HG02943 (cell line): ENCODE measurements around the gene SLC52A3.

Source experiments
- ATAC-seq: cut with Tn5 transposase; IDR thresholded peaks from one replicate; pipeline ENCODE4 v1.9.1; 2021; ENCODE audit warnings: mild to moderate bottlenecking, low read depth, moderate library complexity; ENCODE audit not compliant: unreplicated experiment

Gene SLC52A3

DNA sequence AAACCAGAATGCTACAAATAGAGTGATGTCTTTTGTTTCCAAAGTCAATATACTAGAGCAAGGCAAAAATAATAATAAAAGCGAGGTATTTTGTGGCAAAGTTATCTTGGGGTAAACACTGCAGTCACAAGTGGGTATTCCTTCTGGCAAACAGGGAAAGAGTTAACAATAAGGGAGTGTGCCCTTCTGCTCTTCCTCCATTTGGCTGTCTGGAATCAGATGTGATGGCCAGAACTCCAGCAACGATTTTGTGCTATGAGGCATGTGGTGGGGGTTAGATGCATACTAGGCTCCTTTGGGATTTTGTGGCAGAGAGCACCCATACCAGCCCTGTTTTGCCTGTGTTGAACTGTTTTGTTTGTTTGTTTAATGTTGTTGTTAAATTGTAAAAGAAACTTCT, 2.4 kb upstream of the SLC52A3 start:
- ATAC-seq = no peak

DNA sequence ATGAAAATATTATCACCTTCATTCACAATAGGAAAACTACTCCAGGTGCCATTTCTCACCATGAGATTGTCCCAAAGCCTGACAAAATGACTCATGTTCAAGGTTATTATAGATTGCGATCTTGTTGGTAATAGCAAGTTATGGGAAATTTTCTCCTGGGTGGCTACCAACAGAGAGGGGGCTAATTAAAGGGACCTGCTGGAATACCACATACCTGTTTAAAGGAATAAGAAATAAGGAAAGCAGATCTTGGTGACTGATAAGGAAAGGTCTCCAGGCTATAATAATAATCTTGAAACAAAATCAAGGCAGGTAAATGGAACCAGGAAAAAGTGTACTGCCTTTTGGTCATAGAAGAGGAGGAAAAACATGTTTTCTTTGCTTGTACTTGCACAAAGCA, 1.4 kb downstream of the SLC52A3 start:
- ATAC-seq = no peak

DNA sequence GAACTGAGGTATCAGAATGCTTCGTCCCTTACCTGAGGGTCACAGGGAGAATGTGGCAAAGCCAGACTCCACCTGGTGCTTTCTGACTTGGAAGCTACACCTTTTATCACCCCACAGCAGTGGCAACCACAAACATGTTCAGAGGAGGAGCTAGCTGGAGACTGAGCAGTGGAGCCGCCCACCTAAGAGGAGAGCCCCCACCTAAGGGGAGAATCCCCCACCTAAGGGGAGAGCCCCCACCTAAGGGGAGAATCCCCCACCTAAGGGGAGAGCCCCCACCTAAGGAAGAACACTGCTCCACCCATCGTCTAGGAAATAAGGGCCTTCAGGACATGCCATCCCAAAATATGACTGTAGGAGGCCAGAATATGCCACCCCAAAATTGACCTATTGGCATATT, 4.0 kb downstream of the SLC52A3 start:
- no peak for ATAC-seq

DNA sequence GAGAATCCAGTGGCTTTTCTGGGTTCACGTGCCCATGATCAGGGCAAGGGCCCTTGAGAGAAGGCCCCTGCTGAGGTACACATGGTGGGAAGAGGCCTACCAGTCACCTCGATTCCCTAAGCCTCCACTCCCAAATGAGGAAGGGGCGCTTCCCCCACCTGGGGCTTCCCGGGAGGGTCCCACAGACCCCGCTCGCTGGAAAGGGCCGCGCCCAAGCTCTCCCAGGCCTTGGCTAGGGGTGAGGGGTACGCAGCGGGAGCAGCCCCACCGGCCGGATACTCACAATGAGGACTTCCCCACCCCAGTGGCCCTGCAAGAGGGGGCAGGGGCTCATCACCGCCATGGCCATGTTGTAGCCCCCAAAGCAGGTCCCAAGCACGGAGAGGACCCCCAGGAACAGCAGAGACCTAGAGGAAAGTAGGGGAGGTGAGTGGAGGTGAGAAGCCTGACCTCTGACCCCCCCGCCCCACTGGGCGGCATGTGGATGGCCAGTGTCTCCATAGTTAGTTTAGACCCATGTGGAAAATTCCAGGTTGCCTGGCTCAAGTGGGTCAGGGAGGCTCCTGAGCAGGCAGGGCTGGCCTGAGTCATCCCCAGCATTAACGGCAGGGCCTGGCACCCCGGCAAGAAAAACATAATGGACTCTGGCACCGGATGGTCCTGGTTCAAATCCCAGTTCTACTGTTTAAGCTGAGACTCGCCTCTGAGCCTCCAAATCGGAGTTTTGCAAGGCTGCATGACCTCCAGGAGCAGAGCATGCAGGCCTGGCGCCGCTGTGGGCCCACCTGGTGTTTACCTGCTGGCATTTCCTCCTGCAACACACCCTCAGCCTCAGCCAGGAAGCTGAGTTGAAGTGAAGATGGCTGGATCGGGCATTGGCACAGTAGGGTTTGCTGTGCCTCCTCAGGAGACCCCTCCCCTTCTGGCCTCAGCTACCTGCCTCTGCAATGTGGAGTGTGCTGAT, 6.6 kb downstream of the SLC52A3 start:
- ATAC-seq = no peak

DNA sequence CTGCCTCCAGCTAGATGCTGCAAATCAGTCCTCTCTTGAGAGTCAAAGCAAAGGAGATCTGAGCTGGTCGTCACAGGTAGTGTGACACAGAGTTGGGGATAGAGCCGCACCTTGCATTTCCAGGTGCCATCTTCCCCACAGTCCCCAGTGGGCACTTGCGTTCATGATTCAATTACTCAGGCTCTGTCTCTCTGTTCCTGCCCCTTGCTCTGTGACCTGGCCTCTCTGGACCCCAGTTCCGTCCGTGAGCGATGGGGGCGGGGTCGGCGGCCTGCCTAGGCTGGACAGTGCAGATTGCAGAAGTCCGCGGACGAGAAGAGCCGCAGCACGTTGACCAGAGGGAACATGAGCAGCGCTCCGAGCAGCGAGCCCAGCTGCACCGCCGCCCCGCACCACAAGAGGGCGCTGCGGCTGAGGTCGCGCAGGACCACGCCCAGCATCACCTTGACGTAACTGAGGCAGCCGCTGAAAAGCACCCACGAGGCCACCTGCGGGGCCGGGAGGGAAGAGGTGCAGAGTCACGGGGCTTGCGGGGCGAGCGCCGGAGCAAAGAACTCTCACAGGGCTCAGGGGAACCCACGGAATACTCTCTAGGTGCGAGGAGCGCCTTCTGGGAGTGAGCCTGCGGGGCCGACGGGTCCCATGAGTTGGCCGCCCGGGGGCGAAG, 7.4 kb downstream of the SLC52A3 start:
- no peak for ATAC-seq

DNA sequence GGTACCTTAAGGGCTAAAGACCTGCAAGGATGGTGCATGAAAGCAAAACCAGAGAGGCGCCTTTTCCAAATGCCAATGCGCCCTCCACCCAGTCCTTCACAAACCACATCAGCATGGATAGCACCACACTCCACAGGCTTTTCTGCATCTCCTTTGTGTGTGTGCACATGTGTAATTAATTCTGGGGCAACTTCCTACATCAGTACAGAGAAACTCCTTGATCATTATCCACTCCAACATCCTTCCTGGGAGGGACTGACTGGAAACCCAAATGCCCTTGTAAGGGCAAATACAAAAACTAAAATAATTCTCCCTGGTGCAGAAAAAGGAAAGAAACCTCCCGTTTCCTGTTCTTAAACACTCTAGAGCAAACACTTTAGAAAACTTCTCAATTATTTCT, 10.8 kb downstream of the SLC52A3 start:
- no peak for ATAC-seq

DNA sequence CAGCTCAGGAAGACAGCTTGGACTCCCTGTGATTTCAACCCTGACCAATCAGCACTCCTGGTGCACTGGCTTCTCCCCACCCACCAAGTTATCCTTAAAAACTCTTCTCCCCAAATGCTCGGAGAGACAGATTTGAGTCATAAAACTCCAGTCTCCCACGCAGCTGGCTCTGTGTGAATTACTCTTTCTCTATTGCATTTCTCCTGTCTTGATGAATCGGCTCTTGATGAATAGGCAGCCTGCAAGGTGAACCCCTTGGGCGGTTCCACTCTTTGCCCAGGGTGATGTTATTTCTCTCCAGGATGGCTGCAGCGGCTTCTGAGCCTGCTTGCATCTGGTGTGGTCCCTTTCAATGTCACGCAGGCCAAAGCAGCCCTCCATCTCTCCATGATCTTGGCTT, 12.4 kb downstream of the SLC52A3 start:
- ATAC-seq = no peak

DNA sequence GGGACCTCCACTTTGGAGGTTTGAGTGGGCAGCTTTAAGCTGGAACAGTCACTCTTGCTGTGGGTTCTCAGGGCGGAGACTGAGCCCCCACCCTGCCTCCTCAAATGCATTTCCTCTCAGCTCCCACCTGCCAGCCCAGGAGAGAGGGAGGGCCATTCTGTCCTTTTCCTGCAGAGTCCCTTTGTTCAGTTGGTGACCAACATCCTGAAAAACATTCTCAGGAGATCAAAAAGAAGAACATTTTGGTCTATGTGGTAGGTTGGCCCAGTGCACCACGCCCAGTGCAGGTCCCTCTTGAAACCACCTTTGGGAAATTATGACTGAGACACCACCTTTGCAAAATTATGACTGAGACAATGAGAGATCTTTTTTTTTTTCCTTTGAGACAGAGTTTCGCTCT, 13.4 kb downstream of the SLC52A3 start:
- ATAC-seq = no peak

DNA sequence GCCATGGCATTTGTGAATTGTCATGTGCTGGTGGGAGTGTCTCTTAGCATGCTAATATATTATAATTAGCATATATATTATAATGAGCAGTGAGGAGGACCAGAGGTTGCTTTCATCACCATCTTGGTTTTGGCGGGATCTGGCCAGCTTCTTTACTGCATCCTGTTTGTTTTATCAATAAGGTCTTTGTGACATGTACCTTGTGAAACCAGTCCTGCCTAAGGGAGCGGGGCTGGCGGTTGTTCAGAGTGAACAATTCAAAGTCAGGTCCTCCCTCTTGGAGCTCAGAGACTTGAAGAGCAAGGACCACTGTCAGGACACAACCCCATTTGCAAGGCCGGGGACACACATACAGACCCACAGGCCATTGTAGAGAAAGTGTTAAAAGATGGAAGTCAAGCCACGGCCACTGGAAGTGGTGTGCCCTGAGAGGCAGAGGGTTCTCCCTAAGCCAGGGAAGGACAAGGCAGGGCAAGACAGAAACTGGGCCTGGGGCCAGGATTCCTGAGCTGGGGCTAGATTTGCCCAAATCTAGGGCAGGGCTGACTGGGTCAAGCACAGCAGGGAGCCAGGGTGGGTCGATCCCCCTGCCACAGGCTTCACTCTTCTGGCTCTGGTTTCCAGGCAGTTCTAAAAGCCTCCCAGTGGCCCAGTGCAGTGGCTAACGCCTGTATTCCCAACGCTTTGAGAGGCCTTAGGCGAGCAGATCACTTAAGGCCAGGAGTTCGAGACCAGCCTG, 14.2 kb downstream of the SLC52A3 start:
- no peak for ATAC-seq

DNA sequence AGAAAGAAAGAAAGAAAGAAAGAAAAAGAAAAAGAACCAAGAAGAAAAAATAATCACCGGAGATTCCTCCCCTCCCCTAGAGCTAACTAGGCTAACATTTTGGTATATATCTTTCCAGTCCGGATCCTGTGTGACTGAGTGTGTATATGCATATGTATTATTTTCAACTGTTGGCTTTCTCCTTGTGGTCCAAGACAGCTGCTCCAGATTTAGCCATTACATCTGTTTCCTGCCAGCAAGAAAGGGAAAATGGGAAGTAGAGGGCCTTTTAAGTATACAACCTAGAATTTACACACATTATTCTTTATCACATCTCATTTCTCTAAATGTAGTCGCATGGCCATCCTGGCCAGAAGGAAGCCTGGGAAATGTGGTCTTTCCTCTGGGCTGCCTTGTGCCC, 15.2 kb downstream of the SLC52A3 start:
- no peak for ATAC-seq

DNA sequence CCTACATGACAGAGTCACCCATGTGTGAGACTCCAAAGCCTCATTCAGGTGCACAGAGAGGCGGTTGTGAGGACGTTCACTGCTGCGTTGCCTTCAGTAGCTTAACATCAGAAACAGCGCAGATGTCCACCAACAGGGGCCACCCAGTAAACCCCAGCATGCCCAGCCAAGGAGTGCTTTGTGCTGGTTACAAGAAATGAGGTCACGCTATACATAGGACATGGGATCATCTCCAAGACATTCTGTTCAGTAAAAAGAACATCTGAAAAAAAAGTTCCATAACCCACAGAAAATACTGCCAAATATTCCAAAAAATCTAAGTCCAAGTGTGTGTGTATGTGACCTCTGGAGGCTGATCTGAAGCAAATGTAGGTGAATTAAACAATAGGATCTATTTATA, 16.0 kb downstream of the SLC52A3 start:
- ATAC-seq = no peak

DNA sequence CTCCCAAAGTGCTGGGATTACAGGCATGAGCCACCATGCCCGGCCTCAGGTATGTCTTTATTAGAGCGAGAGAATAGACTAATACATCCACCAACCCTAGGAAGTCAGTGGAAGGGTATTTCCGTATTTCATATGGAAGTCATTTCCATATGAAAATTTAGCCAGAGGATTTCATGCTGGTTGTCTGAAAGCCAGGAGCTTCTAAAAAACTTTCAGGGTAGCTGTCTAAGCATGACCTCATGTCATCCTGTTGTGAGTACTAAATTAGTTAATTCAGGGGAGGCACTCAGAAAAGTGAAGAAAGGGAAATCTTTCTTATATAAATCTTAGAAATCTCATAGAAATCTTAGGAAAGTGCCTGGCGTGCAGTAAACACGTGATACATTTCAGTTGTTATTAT, 16.5 kb downstream of the SLC52A3 start:
- no peak for ATAC-seq

DNA sequence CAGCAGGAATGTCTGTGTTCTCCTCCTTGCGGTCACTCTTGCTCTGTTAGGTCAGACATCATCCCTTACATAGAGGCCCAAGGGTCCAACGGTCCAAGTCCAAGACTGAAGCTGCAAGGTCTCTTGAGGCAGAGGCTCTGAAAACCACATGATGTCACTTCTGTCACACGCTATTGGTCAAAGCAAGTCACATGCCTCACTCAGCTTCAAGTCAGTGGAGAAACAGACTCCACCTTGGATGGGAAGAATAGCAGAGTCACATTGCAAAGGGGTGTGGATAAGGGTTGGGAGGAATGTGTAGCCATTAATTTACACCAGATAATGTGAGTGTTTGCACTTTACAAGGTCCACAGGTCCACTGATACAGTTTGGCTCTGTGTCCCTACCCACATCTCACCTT, 17.5 kb downstream of the SLC52A3 start:
- ATAC-seq = no peak

DNA sequence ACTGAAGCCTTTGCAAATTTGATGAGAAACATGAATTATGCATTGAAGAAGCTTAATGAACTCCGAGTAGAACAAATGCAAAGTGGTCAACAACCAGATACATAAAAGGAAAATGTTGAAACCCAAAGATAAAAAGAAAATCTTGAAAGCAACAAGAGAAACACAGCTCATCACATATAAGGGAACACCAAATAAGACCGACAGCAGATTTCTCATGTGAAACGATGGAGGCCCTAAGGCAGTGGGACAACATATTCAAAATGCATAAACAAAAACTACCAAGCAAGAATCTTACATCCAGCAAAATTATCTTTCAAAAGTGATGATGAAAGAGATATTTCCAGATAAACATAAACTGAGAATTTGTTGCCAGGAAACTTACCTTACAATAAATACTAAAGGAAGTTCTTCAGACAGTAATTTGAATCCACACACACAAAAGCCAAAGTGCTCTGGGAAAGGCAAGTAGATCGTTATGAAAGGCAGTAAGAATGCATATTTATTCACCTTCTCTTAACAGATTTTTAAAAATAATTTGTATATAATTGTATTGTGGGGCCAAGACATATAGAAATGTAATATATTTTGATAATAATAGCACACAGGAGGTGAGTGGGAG, 22.5 kb downstream of the SLC52A3 start:
- no peak for ATAC-seq

DNA sequence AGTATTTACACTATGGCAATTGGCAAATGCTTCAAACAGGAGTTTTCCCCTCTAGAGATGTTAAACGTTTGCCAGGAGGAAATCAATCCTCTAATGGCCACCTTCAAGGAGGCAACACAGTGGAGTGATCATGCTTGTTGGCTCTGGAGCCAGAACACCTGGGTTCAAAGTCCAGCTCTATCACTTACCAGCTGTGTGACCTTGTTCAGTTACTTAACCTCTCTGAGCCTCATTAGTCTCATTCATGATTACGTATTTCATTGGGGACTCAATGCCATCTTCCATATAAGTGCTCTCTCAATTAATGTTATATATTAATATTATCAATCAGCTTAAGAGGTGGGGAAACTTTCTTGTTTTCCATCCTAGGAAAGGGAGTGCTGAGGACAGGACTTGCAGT, 26.1 kb downstream of the SLC52A3 start:
- no peak for ATAC-seq

DNA sequence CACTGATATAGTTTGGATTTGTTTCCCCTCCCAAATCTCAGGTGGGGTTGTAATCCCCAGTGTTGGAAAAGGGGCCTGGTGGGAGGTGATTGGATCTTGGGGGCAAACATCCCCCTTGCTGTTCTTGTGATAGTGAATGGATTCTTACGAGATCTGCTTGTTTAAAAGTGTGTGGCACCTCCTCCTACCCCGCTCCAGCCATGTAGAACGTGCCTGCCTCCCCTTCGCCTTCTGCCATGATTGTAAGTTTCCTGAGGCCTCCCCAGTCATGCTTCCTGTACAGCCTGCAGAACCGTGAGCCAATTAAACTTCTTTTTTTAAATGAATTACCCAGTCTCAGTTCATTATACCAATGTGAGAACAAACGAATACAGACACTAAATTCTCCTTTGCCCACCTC, 26.7 kb downstream of the SLC52A3 start:
- no peak for ATAC-seq

DNA sequence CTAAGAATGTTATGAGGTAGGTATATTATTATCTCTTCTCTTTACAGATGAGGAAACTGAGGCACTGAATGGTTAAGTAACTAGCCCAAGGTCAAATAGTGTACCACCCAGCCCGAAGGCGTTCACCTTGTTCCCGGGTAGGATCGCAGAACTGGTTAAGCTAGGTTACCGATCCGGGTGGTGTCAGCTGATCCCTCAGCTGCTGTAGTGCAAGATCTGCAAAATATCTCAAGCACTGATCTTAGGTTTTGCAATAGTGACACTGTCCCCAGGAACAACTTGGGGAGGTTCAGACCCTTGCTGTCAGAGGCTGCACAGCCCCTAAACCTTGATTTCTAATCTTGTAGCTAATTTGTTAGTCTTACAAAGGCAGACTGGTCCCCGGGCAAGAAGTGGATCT, 28.1 kb downstream of the SLC52A3 start:
- no peak for ATAC-seq

DNA sequence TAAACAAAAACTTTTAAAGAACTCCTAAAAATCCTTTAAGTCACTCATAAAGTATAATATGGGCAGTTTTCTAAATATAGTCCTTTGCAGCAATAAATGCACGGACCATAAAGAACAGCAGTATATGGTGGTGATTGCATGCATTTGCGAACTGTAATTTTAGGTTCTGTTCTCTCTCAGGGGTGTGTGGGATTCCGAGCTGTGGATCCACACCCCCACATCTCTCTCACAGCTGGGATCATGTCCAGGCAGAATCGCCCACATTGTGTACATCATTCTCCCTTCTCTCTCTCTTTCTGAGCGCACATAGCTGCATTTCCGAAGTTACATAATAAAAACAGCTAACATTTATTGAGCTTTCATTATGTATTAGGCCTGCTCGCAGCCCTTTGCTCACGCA, 28.6 kb downstream of the SLC52A3 start:
- ATAC-seq = no peak

DNA sequence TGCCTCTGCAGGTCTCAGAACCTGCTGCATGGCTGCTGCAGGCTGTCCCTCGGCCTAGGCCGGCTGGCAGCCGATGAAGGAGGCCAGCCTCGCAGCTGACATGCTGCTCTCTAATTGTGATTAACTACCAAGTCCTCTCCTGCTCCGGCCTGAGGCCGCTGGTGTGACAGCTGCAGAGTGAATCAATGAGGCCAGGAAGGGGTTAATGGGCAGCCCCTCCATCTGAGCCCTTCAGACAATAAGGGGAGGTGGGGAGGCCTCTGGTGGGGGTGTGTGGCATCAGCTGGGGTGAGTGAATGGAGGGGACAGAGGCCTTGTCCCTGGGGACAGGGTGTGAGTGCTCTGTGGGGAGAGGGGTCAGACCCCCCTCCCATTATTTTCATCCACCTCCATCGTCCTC, 34.4 kb downstream of the SLC52A3 start:
- no peak for ATAC-seq

DNA sequence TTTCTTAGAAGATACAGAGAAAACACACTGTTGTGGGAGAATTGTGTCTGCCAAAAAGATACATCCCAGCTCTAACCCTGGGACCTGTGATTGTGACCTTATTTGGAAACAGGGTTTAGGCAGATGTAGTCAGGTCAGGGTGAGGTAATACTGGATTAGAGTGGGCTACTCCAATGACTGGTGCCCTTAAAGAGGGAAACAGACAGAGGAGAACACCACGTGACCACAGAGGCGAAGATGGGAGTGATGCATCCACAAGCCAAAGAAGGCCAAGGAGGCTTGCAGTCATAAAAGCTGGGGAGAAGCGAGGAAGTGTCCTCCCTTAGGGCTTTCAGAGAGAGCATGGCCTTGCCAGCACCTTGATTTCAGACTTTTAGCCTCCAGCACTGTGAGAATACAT, 35.6 kb downstream of the SLC52A3 start:
- ATAC-seq = no peak
